ENCODE data around the gene DOCK10.
A peak's percentile ranks its signal among the peaks of the same experiment; 100 is the strongest.
"Not testable (repeated sequence)": the region's sequence is repeated elsewhere in the genome, so short reads cannot be mapped to it uniquely, and the experiment has no call there.

Gene DOCK10

GRCh38 chr2:224973112-224974016 is 68.9 kb downstream of the DOCK10 start:
- DNase-seq, result no peak

- DNase-seq, result no peak
These were observed 71.1 kb downstream of the DOCK10 start for GRCh38 chr2:224971214-224971613.

DNA sequence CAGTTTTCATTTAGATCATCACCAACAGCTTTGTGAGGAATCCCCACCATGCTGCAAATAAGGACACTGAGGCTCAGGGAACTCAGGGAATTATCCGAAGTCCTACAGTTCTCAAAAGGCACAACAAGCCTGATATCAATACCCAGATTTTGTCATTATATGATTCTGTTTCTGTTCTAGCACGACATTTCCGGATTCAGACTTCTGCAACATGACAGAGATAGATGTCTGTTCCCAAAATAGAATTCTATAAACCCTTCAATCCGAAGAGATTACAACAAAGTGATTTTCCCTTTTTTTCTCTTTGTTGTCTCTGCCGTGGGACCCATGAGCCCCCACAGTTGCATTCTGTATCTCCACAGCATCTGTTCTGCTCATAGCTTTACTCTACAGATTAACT is 72.0 kb downstream of the DOCK10 start:
- no peak for DNase-seq

GRCh38 chr2:224969633-224970260 is 72.5 kb downstream of the DOCK10 start:
- no peak for DNase-seq

DNA sequence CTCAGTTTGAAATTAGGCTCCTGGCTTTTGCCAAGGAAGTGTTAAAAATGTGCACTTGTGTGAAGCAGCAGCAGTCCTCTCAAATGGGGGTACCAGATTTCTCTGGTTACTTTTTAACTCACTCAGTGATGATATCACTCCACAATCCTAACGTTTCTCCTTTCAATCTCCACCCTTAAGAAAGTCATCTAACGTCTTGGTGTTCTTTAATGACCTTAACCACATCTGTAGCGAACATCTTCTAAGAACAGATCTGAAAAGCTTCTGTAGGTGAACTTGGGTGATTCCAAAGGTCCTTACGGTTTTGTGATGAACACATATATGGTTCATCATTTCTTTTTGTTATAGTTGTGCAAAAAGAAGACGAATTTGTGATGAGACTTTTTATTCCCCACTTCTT is 73.2 kb downstream of the DOCK10 start:
- no peak for DNase-seq

DNA sequence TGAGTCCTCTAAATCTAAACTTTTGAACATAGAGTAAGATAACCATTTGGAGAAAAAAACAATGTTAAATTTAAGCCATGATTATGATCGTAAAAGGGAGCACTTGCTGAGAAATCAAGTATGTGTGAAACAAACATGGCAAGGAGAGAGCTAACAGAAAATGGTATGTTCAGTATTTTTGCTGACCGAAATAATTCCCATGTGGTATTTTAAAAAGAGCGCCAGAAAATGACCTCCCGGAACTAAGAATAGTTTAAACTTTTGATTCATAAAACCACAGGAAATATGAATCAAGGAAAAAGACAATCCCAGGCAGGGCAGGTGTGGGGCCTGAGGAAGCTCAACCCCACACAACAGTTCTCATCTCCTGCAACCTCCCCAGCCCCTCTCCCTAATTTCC is 74.2 kb downstream of the DOCK10 start:
- no peak for DNase-seq

- no peak for DNase-seq
These were observed 75.7 kb downstream of the DOCK10 start for GRCh38 chr2:224966613-224967012.

- no peak for DNase-seq
These were observed 82.7 kb downstream of the DOCK10 start for GRCh38 chr2:224959556-224959955.

DNA sequence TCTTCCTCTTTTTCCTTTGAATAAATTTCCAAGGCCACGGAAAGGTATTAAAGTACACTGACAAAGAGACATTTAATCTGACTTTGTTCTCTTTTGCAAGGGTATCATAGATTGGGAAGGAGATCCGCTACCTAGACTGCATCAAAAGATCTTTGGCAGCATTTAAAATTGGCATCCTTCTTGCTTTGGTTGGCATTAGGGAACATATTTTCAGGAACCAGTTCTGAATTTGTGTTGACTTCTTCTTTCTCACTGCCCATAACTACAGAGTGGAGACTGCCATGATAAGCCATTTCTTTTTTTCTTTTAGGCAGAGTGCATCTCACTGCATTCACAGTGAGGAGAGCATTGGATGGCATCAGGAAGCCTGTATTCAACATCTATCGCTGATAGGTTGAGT is 83.4 kb downstream of the DOCK10 start:
- no peak for DNase-seq

- DNase-seq, result no peak
These were observed 83.8 kb downstream of the DOCK10 start for GRCh38 chr2:224958462-224958857.

- no peak for DNase-seq
These were observed 84.5 kb downstream of the DOCK10 start for GRCh38 chr2:224957540-224958461.

DNA sequence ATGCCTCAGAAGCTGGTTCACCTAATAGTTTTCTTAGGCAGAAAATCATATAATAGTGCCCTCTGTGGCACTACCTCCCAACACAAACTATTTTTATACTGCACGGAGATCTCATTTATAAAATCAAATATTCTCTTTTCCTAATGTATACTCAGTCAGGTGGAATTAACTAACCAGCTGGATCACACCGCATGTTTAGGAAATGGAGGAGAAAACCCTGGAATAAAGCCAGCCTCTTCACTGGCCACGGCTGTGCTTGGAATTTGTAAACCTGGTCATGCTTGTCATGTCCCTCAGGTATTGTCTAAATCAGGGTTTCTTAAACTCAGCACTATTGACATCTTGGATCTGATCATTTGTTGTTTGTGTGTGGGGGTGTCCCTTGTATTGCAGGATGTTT is 85.6 kb downstream of the DOCK10 start:
- DNase-seq, result peak in 1 of 2 experiments; percentile 29

- DNase-seq, result no peak
These were observed 87.3 kb downstream of the DOCK10 start for GRCh38 chr2:224954980-224955379.

GRCh38 chr2:224952936-224953657 is 89.2 kb downstream of the DOCK10 start:
- no peak for DNase-seq

GRCh38 chr2:224951723-224952481 is 90.4 kb downstream of the DOCK10 start:
- DNase-seq, result no peak

DNA sequence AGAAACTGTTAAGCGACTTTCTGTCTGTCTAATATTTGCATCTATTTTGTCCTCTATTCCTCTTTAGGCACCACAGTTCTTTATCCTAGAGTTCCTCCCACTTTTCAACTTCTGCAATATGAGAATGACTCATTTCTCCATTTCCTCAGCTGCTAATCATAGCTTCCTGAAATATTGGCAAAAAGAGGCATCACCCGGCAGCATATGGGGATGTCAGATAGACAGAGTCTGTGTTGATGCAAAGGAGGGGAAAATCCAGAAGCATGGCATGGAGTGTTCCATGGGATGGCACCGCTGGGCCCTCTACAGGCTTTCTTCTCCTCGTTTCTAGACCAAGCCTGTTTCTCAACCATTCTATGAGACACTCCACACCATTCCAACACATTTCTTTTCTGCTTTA is 93.4 kb downstream of the DOCK10 start:
- no peak for DNase-seq

DNA sequence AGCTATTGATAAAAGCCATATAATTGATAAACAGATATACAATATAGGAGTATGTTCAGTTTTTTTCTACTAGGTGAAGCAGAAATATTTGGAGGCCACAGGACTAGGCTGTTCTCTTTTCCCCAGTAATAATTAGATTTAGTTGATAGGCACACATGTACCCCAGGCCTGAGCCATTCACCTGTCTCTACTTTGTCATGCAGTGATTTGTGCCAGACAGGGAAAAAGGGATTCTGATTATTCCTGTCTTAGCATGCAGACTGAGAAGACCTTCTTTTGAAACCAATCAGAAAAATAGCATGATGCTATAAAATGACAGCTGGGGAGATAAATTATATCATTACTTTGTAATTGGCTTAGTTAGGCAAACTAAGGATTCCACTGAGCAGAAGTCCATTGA is 94.3 kb downstream of the DOCK10 start:
- DNase-seq, result peak; percentile 1 to 56

GRCh38 chr2:224947566-224947965 is 94.7 kb downstream of the DOCK10 start:
- no peak for DNase-seq

DNA sequence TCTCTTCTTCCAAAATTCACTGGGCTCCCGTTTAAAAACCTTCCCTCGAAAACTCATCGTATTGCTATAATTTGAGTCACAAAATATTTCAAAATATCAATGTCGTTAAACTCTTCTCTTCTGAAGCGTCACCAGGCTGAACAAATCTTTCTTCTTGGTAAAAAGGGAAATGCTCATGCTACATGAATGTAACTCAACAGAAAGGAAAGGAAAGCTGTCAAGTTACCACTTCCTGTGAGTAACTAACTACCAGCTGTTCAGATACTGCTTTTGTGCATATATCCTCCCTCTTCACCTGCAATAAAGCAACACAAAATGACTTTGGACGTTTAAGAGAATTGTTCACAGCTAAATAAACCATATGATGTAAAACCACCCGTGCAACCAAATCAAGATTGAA is 95.4 kb downstream of the DOCK10 start:
- no peak for DNase-seq

DNA sequence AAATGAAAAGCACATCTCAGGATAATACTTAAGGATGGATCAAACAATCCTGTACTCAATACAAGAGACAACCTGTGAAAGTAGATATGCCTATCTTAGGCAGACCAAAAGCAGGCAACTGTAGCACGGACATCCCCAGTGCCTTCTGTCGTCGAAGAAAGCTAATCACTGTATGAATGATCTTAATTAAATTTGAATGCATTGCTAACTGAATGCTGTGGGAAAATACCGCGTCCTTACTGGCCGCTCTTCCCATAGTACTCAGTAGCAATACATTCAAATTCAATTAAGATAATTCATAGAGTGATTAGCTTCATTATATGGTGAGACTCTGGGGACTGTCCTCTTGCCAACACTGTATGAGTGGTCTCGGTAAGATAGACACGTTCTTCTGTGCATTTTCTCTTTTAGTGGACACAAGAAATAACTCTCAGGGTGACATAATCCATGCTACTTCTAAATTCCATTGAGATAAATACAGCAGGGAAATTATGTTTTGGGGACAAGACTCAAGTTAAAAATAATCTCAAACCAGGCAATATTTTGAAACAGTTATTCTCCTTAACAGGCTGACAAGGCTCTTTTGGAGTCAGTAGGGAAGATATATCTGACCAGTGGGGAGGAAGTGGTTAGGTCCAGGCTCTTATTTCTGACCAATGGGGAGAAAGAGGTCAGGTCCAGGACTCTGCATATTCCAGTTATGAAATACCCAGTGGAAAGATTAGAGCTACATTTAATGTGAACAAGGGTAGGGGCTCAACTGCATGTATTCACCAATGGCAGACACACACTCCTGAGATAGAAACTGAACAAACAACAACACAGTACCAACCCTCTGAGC is 97.3 kb downstream of the DOCK10 start:
- no peak for DNase-seq

DNA sequence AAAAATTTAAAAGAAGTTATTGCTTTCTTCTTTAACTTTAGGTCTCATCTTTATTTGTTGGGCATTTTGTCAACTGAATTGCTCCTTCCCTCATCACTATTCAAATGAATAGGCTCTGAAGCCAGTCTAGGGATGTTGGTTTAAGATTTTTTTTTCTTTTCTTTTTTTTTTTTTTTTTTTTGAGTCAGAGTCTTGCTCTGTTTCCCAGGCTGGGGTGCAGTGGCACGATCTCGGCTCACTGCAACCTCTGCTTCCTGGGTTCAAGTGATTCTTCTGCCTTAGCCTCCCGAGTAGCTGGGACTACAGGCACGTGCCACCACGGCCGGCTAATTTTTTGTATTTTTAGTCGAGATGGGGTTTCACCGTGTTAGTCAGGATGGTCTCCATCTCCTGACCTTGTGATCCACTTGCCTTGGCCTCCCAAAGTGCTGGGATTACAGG is 98.6 kb downstream of the DOCK10 start:
- DNase-seq, result not testable (repeated sequence)
